HepG2 (cell line): ENCODE measurements around the gene WDR48. TPM values are rescaled to one million over a fixed set of nuclear protein-coding genes. Genes with fewer than 3 reads are reported as not detected.

Experiments used
- ASH2L ChIP-seq: fragments of 300-600, 200-600 bp; sonication (generic); IDR thresholded peaks from 2 replicates; pipeline ENCODE4 v1.7.0; 2017; ENCODE audit warnings: low read depth, mild to moderate bottlenecking, moderate library complexity, mixed read lengths, low read length; ENCODE audit not compliant: insufficient read length
- HOXD1 ChIP-seq: sonication (generic); formaldehyde crosslinking; IDR thresholded peaks from 2 replicates; pipeline ENCODE4 v1.5.0; 2020; ENCODE audit warnings: missing genetic modification reagents
- MED1 ChIP-seq: sonication (generic); formaldehyde crosslinking; IDR thresholded peaks from 2 replicates; pipeline ENCODE4 v1.4.0; 2020; ENCODE audit warnings: missing genetic modification reagents
- NCOA2 ChIP-seq: sonication (generic); formaldehyde crosslinking; IDR thresholded peaks from 2 replicates; pipeline ENCODE4 v1.8.0; 2022; ENCODE audit warnings: inconsistent platforms
- PAWR ChIP-seq: sonication (generic); formaldehyde crosslinking; IDR thresholded peaks from 2 replicates; pipeline ENCODE4 v1.4.0; 2020; ENCODE audit warnings: missing genetic modification reagents, mild to moderate bottlenecking, borderline replicate concordance
- RCOR2 ChIP-seq: IDR thresholded peaks from 2 replicates; pipeline ENCODE4 v1.6.1; 2016; ENCODE audit warnings: missing biosample characterization, missing genetic modification reagents
- TEAD3 ChIP-seq: optimal IDR thresholded peaks from 2 replicates; pipeline ENCODE3; 2016; ENCODE audit warnings: borderline replicate concordance
- ZNF101 ChIP-seq: sonication (generic); formaldehyde crosslinking; IDR thresholded peaks from 2 replicates; pipeline ENCODE4 v1.4.0; 2020; ENCODE audit warnings: mild to moderate bottlenecking, low read depth, missing genetic modification reagents, borderline replicate concordance
- polyA plus RNA-seq, 8 experiments: library from polyadenylated mRNA; depleted of rRNA in 3 of 8; stranded (reverse) in 7 of 8; unstranded in 1 of 8; fragments of >200 nt; fragmentation: Illumina TruSeq in 4 of 8; extraction: Trizol in 4 of 8; gene quantifications; 2 replicates each; pipeline versions ENCODE4 v1.2.1 to v1.2.3, GENCODE V29; 2011 to 2016; ENCODE audit warnings: low read depth in 4 of 8, missing spikeins in 1 of 8, mixed read lengths in 1 of 8; ENCODE audit not compliant: insufficient read depth in 1 of 8
- total RNA-seq, 5 experiments: library from RNA; depleted of rRNA; stranded (reverse); fragments of >200 nt; fragmentation: Illumina TruSeq; extraction: Trizol; gene quantifications; 2 replicates each; pipeline ENCODE4 v1.2.3, GENCODE V29; 2016; ENCODE audit warnings: low read depth in 1 of 5
- TF ChIP-seq, protein P1 (sequence below): sonication (generic); formaldehyde crosslinking; IDR thresholded peaks from 2 replicates; pipeline ENCODE4 v1.4.0; 2020; ENCODE audit warnings: mild to moderate bottlenecking, missing genetic modification reagents
- TF ChIP-seq, protein P2 (sequence below): sonication (generic); formaldehyde crosslinking; IDR thresholded peaks from 2 replicates; pipeline ENCODE4 v1.5.1; 2020; ENCODE audit warnings: missing genetic modification reagents, mild to moderate bottlenecking, borderline replicate concordance
- TF ChIP-seq, protein P3 (sequence below): sonication (generic); formaldehyde crosslinking; IDR thresholded peaks from 2 replicates; pipeline ENCODE4 v1.5.1; 2020; ENCODE audit warnings: mild to moderate bottlenecking, missing genetic modification reagents, moderate library complexity
- TF ChIP-seq, protein P4 (sequence below): sonication (generic); formaldehyde crosslinking; IDR thresholded peaks from 2 replicates; pipeline ENCODE4 v1.4.0; 2020; ENCODE audit warnings: low read depth, missing genetic modification reagents

WDR48 gene
- total and polyA plus RNA-seq, 2 of the 13 experiments (the other 11 are each of a cell fraction or from before 2014, with no cell fraction given) = 29.2 to 31.2 TPM

DNA sequence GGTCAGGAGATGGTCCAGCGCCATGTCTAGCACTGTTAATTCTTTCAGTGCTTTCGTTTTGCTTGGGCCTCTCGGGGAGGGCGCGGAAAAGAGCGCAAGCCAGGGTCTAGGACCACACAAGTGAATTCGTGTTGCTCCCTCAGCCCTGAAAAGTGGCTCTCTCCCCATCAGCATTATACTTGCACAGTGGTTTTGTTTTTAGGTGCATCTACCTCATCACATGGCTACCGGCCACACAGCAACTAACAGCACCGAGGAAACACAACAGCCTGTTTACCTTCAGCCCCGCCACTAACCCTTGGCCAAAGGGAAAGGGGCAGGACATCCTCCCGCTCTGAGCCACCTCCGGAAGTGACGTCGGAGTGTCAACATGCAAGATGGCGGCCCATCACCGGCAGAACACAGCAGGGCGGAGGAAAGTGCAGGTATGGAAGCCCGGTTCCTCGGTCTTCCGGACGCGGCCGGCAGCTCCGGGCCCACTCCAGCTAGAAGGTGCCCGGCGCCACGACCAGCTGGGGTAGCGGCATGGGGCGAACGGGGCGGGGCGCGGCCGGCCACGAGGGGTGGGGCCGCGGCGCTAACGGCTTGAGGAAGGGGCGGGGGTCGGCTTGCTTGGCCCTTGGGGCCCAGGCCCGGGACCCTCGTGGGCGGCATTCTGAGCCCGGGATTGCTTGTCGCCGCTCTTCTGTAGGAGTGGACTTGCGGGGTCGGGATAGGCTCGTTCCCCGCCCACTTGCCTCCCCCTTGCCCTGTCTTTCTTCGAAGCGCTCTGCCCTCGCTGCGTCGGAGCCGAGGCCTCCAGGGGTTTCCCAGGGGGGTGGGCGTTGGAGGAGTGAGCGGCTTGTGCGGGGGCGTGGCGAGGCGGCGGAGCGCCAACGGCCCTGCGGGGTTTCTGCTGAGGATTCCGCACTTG, at the start of gene WDR48, which contains the start of gene SCN11A (continued):
- TF ChIP-seq PAWR = no peak
- TF ChIP-seq HOXD1 = no peak
- TF ChIP-seq, protein P1, sequence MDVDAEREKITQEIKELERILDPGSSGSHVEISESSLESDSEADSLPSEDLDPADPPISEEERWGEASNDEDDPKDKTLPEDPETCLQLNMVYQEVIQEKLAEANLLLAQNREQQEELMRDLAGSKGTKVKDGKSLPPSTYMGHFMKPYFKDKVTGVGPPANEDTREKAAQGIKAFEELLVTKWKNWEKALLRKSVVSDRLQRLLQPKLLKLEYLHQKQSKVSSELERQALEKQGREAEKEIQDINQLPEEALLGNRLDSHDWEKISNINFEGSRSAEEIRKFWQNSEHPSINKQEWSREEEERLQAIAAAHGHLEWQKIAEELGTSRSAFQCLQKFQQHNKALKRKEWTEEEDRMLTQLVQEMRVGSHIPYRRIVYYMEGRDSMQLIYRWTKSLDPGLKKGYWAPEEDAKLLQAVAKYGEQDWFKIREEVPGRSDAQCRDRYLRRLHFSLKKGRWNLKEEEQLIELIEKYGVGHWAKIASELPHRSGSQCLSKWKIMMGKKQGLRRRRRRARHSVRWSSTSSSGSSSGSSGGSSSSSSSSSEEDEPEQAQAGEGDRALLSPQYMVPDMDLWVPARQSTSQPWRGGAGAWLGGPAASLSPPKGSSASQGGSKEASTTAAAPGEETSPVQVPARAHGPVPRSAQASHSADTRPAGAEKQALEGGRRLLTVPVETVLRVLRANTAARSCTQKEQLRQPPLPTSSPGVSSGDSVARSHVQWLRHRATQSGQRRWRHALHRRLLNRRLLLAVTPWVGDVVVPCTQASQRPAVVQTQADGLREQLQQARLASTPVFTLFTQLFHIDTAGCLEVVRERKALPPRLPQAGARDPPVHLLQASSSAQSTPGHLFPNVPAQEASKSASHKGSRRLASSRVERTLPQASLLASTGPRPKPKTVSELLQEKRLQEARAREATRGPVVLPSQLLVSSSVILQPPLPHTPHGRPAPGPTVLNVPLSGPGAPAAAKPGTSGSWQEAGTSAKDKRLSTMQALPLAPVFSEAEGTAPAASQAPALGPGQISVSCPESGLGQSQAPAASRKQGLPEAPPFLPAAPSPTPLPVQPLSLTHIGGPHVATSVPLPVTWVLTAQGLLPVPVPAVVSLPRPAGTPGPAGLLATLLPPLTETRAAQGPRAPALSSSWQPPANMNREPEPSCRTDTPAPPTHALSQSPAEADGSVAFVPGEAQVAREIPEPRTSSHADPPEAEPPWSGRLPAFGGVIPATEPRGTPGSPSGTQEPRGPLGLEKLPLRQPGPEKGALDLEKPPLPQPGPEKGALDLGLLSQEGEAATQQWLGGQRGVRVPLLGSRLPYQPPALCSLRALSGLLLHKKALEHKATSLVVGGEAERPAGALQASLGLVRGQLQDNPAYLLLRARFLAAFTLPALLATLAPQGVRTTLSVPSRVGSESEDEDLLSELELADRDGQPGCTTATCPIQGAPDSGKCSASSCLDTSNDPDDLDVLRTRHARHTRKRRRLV = no peak
- TF ChIP-seq MED1 (CRISPR knock-in tag) = peak; percentile 73
- TF ChIP-seq TEAD3 = peak; percentile 34
- peak; percentile 91 for TF ChIP-seq ASH2L
- no peak for TF ChIP-seq NCOA2
- no peak for TF ChIP-seq RCOR2 (CRISPR knock-in tag)
- TF ChIP-seq, protein P2, sequence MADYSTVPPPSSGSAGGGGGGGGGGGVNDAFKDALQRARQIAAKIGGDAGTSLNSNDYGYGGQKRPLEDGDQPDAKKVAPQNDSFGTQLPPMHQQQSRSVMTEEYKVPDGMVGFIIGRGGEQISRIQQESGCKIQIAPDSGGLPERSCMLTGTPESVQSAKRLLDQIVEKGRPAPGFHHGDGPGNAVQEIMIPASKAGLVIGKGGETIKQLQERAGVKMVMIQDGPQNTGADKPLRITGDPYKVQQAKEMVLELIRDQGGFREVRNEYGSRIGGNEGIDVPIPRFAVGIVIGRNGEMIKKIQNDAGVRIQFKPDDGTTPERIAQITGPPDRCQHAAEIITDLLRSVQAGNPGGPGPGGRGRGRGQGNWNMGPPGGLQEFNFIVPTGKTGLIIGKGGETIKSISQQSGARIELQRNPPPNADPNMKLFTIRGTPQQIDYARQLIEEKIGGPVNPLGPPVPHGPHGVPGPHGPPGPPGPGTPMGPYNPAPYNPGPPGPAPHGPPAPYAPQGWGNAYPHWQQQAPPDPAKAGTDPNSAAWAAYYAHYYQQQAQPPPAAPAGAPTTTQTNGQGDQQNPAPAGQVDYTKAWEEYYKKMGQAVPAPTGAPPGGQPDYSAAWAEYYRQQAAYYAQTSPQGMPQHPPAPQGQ (CRISPR knock-in tag) = no peak
- TF ChIP-seq, protein P3, sequence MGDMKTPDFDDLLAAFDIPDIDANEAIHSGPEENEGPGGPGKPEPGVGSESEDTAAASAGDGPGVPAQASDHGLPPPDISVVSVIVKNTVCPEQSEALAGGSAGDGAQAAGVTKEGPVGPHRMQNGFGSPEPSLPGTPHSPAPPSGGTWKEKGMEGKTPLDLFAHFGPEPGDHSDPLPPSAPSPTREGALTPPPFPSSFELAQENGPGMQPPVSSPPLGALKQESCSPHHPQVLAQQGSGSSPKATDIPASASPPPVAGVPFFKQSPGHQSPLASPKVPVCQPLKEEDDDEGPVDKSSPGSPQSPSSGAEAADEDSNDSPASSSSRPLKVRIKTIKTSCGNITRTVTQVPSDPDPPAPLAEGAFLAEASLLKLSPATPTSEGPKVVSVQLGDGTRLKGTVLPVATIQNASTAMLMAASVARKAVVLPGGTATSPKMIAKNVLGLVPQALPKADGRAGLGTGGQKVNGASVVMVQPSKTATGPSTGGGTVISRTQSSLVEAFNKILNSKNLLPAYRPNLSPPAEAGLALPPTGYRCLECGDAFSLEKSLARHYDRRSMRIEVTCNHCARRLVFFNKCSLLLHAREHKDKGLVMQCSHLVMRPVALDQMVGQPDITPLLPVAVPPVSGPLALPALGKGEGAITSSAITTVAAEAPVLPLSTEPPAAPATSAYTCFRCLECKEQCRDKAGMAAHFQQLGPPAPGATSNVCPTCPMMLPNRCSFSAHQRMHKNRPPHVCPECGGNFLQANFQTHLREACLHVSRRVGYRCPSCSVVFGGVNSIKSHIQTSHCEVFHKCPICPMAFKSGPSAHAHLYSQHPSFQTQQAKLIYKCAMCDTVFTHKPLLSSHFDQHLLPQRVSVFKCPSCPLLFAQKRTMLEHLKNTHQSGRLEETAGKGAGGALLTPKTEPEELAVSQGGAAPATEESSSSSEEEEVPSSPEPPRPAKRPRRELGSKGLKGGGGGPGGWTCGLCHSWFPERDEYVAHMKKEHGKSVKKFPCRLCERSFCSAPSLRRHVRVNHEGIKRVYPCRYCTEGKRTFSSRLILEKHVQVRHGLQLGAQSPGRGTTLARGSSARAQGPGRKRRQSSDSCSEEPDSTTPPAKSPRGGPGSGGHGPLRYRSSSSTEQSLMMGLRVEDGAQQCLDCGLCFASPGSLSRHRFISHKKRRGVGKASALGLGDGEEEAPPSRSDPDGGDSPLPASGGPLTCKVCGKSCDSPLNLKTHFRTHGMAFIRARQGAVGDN = peak; percentile 93
- no peak for TF ChIP-seq ZNF101 (CRISPR knock-in tag)
- TF ChIP-seq, protein P4, sequence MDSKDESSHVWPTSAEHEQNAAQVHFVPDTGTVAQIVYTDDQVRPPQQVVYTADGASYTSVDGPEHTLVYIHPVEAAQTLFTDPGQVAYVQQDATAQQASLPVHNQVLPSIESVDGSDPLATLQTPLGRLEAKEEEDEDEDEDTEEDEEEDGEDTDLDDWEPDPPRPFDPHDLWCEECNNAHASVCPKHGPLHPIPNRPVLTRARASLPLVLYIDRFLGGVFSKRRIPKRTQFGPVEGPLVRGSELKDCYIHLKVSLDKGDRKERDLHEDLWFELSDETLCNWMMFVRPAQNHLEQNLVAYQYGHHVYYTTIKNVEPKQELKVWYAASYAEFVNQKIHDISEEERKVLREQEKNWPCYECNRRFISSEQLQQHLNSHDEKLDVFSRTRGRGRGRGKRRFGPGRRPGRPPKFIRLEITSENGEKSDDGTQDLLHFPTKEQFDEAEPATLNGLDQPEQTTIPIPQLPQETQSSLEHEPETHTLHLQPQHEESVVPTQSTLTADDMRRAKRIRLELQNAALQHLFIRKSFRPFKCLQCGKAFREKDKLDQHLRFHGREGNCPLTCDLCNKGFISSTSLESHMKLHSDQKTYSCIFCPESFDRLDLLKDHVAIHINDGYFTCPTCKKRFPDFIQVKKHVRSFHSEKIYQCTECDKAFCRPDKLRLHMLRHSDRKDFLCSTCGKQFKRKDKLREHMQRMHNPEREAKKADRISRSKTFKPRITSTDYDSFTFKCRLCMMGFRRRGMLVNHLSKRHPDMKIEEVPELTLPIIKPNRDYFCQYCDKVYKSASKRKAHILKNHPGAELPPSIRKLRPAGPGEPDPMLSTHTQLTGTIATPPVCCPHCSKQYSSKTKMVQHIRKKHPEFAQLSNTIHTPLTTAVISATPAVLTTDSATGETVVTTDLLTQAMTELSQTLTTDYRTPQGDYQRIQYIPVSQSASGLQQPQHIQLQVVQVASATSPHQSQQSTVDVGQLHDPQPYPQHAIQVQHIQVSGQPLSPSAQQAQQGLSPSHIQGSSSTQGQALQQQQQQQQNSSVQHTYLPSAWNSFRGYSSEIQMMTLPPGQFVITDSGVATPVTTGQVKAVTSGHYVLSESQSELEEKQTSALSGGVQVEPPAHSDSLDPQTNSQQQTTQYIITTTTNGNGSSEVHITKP (CRISPR knock-in tag) = no peak
